GM19193 (cell line): Measurements from ENCODE around the gene TNK2.

Experiments used
- POLR2A ChIP-seq: IDR thresholded peaks from 4 replicates; pipeline ENCODE4 v1.6.1; 2011; ENCODE audit not compliant: insufficient read depth, insufficient read length; ENCODE audit errors: extremely low read depth

Gene TNK2

GRCh38 chr3:195911041-195911945 lies 2.9 kb upstream of the TNK2 start:
- no peak for TF ChIP-seq POLR2A

- TF ChIP-seq POLR2A: no peak
Observed at GRCh38 chr3:195910499-195910845, 2.1 kb upstream of the TNK2 start.

GRCh38 chr3:195909644-195910498 lies 1.5 kb upstream of the TNK2 start:
- TF ChIP-seq POLR2A: peak; percentile 55

GRCh38 chr3:195908694-195909581 lies 587 bp upstream of the TNK2 start:
- peak; percentile 22 for TF ChIP-seq POLR2A

GRCh38 chr3:195907684-195907933 lies 742 bp downstream of the TNK2 start:
- TF ChIP-seq POLR2A: peak; percentile 47

- no peak for TF ChIP-seq POLR2A
Observed at GRCh38 chr3:195906865-195907683, 1.3 kb downstream of the TNK2 start.

GRCh38 chr3:195905970-195906864 lies 2.1 kb downstream of the TNK2 start:
- no peak for TF ChIP-seq POLR2A

GRCh38 chr3:195904368-195904767 lies 4.0 kb downstream of the TNK2 start:
- TF ChIP-seq POLR2A: no peak

GRCh38 chr3:195903950-195904290 lies 4.4 kb downstream of the TNK2 start:
- no peak for TF ChIP-seq POLR2A

- peak; percentile 61 for TF ChIP-seq POLR2A
Observed at GRCh38 chr3:195900436-195901355, 7.7 kb downstream of the TNK2 start.

GRCh38 chr3:195899701-195900435 lies 8.5 kb downstream of the TNK2 start:
- no peak for TF ChIP-seq POLR2A

- TF ChIP-seq POLR2A: no peak
Observed at GRCh38 chr3:195897853-195898415, 10.4 kb downstream of the TNK2 start.
